ENCODE data around the gene MCF2L2. TPM values are rescaled to one million over a fixed set of nuclear protein-coding genes. Genes with fewer than 3 reads are reported as not detected.
A peak's percentile ranks its signal among the peaks of the same experiment; 100 is the strongest.

MCF2L2 gene
- total RNA-seq, 1 donor from 2014 or later: 1.2 TPM

DNA sequence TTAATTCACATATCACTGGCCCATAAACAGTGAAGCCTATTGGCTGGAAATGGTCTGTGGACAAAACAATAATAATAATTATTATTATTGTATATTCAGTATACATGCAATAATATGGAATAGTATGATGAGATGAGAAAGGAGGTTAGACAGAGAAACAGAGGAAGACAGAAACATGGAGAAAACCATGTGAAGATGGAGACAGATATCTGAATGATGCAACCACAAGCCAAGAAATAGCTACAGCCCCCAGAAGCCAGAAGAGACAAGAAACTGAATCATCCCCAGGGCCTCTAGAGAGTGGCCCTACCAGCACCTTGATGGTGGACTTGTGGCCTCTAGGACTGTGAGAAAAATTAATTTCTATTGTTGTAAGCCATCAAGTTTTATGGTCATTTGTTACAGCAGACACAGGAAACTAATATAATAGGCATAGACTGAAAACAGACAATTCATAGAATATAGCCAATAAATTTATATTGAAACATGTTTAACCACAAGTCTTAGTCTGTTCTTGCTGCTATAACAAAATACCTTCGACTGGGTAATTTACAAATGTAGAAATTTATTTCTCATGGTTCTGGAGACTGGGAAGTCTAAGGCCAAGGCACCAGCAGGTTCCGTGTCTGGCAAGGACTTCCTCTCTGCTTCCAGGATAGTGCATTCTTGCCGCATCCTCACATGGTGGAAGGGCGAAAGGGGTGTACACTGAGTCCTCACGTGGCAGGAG is 31.6 kb downstream of the MCF2L2 start:
- DNase-seq: no peak
- Histone ChIP-seq H3K27ac (no peak overlapping the region), H3K36me3 (no peaks in the 10 kb centered on the region), H3K9me3 (no peaks in the 10 kb centered on the region), H3K27me3 (no peaks in the 10 kb centered on the region), H3K4me3 (no peak overlapping the region), H3K4me1 (no peaks in the 10 kb centered on the region)
- intact Hi-C loops (cut with DNase I): no loop called here
- ATAC-seq: no peak
- TF ChIP-seq, protein P1, sequence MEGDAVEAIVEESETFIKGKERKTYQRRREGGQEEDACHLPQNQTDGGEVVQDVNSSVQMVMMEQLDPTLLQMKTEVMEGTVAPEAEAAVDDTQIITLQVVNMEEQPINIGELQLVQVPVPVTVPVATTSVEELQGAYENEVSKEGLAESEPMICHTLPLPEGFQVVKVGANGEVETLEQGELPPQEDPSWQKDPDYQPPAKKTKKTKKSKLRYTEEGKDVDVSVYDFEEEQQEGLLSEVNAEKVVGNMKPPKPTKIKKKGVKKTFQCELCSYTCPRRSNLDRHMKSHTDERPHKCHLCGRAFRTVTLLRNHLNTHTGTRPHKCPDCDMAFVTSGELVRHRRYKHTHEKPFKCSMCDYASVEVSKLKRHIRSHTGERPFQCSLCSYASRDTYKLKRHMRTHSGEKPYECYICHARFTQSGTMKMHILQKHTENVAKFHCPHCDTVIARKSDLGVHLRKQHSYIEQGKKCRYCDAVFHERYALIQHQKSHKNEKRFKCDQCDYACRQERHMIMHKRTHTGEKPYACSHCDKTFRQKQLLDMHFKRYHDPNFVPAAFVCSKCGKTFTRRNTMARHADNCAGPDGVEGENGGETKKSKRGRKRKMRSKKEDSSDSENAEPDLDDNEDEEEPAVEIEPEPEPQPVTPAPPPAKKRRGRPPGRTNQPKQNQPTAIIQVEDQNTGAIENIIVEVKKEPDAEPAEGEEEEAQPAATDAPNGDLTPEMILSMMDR (IDR thresholded peaks at IDR 0.05): no peak

DNA sequence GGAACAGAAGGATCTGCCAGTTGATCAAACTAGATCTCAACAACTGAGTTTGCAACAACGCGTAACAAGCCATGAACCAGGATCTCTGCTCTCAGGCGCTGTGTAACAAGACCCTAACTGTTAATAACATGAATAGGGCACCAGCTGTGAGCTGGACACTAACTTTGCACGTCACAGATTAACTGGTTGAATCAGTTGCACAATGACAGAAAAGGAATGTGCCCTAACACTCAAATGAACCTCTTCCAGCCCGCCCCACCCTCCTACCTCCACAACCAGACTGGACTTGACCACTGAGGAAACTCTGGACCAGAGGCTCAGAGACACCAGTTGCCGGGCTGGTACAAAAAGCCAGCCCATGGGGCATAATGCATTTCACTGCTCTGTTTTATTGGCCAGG is 34.3 kb downstream of the MCF2L2 start:
- intact Hi-C loops (cut with DNase I): no loop called here
- Histone ChIP-seq H3K4me3 (no peak overlapping the region), H3K36me3 (no peaks in the 10 kb centered on the region), H3K27me3 (no peaks in the 10 kb centered on the region), H3K27ac (no peak overlapping the region), H3K4me1 (no peaks in the 10 kb centered on the region), H3K9me3 (no peaks in the 10 kb centered on the region)
- ATAC-seq (peak; percentile 45), DNase-seq (no peak)
- TF ChIP-seq, protein P1 (IDR thresholded peaks at IDR 0.05): no peak

DNA sequence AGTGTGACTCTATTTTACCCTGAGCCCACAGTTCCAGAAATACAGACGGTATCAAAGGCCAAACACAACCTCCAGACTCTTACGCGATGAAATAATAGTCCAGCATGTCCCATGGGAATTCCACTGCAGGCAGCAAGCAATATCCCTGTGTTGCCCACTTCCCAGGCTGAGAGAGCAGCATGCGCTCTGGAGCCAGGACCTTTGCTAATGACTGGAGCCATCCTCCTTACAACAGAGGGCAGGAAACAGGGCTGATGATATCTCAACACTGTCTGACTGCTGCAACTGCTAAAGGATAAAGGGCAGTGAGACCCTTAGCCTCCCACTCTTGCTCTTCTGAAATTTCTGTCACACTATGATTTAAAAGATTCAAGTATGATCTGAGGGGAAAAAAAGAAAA is 34.8 kb downstream of the MCF2L2 start:
- H3K27ac ChIP-seq: no peak overlapping the region
- H3K27me3 ChIP-seq: no peaks in the 10 kb centered on the region
- no peaks in the 10 kb centered on the region for H3K4me1 ChIP-seq
- ATAC-seq (no peak), DNase-seq (no peak)
- TF ChIP-seq, protein P1 (IDR thresholded peaks at IDR 0.05): no peak
- intact Hi-C loops (cut with DNase I): no loop called here
- H3K4me3 ChIP-seq: no peak overlapping the region
- H3K9me3 ChIP-seq: no peaks in the 10 kb centered on the region
- no peaks in the 10 kb centered on the region for H3K36me3 ChIP-seq

DNA sequence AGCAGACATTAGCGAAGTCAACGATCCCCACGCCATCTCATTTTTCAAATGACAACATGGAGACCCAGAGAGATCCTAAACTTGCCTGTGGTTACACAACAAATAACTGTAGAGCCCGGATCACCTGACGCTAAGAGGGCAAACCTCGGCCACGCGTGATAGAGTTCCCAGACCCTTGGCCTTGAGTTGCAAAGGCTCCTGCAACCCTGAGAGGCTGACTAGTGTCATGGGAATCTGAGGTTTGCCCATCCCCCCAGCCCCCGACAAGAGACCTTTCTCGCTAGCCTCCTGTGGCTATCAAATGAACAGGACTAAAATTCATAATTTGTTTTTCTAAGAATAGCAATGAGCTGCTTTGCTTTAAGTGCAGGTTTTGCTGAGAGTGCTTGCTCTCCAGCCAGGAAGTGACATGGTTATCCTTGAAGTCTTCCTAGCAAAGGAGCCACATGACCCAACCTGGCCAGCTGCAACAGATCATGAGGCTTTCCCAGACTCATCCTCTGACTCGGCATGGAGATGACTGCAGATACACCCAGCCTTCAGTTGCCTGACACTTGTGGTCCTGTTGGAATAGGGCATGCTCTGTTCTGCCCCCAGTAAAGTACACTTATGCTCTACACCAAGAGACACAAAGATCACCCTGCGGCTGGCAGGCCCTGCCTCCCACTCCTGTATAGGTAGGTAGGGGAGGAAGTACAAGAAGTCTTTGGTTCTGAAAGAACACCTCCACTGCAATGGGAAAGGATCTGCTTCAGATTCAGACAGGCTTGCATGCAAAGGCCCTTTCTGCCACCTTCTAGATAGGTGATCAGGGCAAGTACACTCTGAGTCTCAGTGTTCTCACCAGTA is 36.0 kb downstream of the MCF2L2 start:
- Histone ChIP-seq H3K27ac (no peak overlapping the region), H3K36me3 (no peaks in the 10 kb centered on the region), H3K4me3 (no peak overlapping the region), H3K9me3 (no peaks in the 10 kb centered on the region), H3K27me3 (no peaks in the 10 kb centered on the region), H3K4me1 (no peaks in the 10 kb centered on the region)
- DNase-seq (no peak), ATAC-seq (no peak)
- TF ChIP-seq, protein P1 (IDR thresholded peaks at IDR 0.05): no peak
- intact Hi-C loops (cut with DNase I): no loop called here

DNA sequence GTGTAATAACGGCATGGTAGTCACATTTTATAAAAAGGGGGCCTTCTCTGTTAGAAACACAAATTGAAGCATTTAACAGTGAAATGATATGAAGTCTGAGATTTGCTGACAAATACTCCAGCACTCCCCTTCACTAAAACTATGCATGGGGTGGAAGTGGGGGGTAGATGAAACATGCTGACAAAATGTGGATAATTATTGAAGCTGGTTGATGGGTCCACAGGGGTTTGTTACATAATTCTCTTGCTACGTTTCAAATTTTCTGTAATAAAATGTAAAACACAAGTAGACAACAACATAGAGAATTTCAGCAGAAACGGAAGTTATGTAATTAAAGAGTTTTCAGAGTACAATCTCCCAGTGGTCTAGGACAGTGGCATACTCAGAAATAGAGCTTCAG is 37.0 kb downstream of the MCF2L2 start:
- Histone ChIP-seq H3K27ac (no peak overlapping the region), H3K4me3 (no peak overlapping the region), H3K9me3 (no peaks in the 10 kb centered on the region), H3K27me3 (no peaks in the 10 kb centered on the region), H3K36me3 (no peaks in the 10 kb centered on the region), H3K4me1 (no peaks in the 10 kb centered on the region)
- TF ChIP-seq, protein P1 (IDR thresholded peaks at IDR 0.05): no peak
- intact Hi-C loops (cut with DNase I): no loop called here
- ATAC-seq (no peak), DNase-seq (no peak)

All from upper lobe of right lung (tissue), 1 donor.